K562 (cell line): ENCODE results near the gene ADAM10. TPM values are rescaled to one million over a fixed set of nuclear protein-coding genes. Genes with fewer than 3 reads are reported as not detected.

Experiments
- ATAC-seq: fragments of 200-7000 bp; cut with Tn5 transposase; 3 replicates; pipeline ENCODE4 v1.9.1; 2020; ENCODE audit warnings: moderate library complexity
- BruUV-seq: library from RNA; stranded (reverse); fragments of 400-500 nt; replicated peaks from 2 replicates; lab custom pipeline; 2021; lab: Mats Ljungman, UMichigan
- CTCF ChIA-PET: fragments of 300-600 bp; formaldehyde crosslinking; extraction: SDS; loops from one replicate; lab custom pipeline; 2021; ENCODE audit warnings: low intra/inter-chr PET ratio; lab: Yijun Ruan, JAX
- POLR2A ChIA-PET: fragments of 300-600, 350-650 bp; sonication (Branson Sonifier 250); formaldehyde crosslinking; extraction: SDS; loops from one replicate; lab custom pipeline; 2021; ENCODE audit warnings: antibody characterized with exemption, inconsistent platforms; lab: Yijun Ruan, JAX
- DNase-seq, 4 experiments: peaks; one replicate each; pipeline versions ENCODE4 v3.0.0 to v3.0.0-alpha.2; 2011 to 2018; ENCODE audit warnings: low spot score in 3 of 4, mixed read lengths in 3 of 4; ENCODE audit errors: extremely low read depth in 1 of 4
- FAIRE-seq: peaks from 2 replicates; lab custom pipeline; 2011; peaks lifted over from hg19 to GRCh38; lab: Jason Lieb, UNC
- H2AFZ ChIP-seq: 2 replicates; pipeline ENCODE4 v1.6.0; 2011; ENCODE audit warnings: low read depth, low read length, control low read depth, inconsistent platforms
- H3K27ac ChIP-seq: fragments of 200-600 bp; 3 replicates; pipeline ENCODE4 v1.8.0; 2011; ENCODE audit warnings: low read depth, mild to moderate bottlenecking, control low read depth, inconsistent platforms, low read length, moderate library complexity, mixed read lengths; ENCODE audit errors: extremely low read depth
- H3K27me3 ChIP-seq, 2 experiments: fragments of 300-600 bp in 1 of 2; 2 replicates in 1 of 2; 3 replicates in 1 of 2; pipeline versions ENCODE4 v1.6.0 to v1.8.0; 2011; ENCODE audit warnings: inconsistent platforms in 2 of 2, low read length in 2 of 2, mild to moderate bottlenecking in 1 of 2, mixed read lengths in 1 of 2, moderate library complexity in 1 of 2; ENCODE audit not compliant: control insufficient read depth in 2 of 2, insufficient read depth in 2 of 2
- H3K36me3 ChIP-seq: fragments of 300-600 bp; 3 replicates; pipeline ENCODE4 v1.8.0; 2011; ENCODE audit warnings: mild to moderate bottlenecking, low read length, inconsistent platforms; ENCODE audit not compliant: control insufficient read depth, insufficient read depth
- H3K4me1 ChIP-seq, 2 experiments: fragments of 200-600 bp in 1 of 2; replicated peaks in 1 of 2; 2 replicates in 1 of 2; 3 replicates in 1 of 2; pipeline versions ENCODE4 v1.5.1 to v1.8.0; 2011; ENCODE audit warnings: inconsistent platforms in 2 of 2, low read length in 2 of 2, mild to moderate bottlenecking in 1 of 2, mixed read lengths in 1 of 2, moderate library complexity in 1 of 2; ENCODE audit not compliant: control insufficient read depth in 2 of 2, insufficient read depth in 2 of 2
- H3K4me2 ChIP-seq: 2 replicates; pipeline ENCODE4 v1.6.1; 2011; ENCODE audit warnings: low read length, control low read depth, inconsistent platforms, mixed read lengths; ENCODE audit not compliant: insufficient read depth
- H3K4me3 ChIP-seq: fragments of 200-600 bp; sonication (generic), shearing (Covaris generic); 2 replicates; pipeline ENCODE4 v1.5.1; 2016; ENCODE audit warnings: control low read depth, inconsistent platforms
- H3K79me2 ChIP-seq: fragments of 200-600 bp; 3 replicates; pipeline ENCODE4 v1.8.0; 2011; ENCODE audit warnings: low read length, inconsistent platforms; ENCODE audit not compliant: control insufficient read depth, insufficient read depth
- H3K9ac ChIP-seq, 2 experiments: 2 replicates each; pipeline versions ENCODE4 v1.6.0 to v1.6.1; 2011; ENCODE audit warnings: low read depth in 2 of 2, low read length in 2 of 2, control low read depth in 1 of 2, inconsistent platforms in 1 of 2, mild to moderate bottlenecking in 1 of 2, mixed read lengths in 1 of 2; ENCODE audit not compliant: insufficient read depth in 1 of 2
- H3K9me1 ChIP-seq: one replicate; pipeline ENCODE4 v1.6.0; 2011; ENCODE audit warnings: inconsistent platforms, mild to moderate bottlenecking, low read length, moderate library complexity; ENCODE audit not compliant: control insufficient read depth, insufficient read depth
- H3K9me3 ChIP-seq: replicated peaks from 2 replicates; pipeline ENCODE4 v1.5.1; 2011; ENCODE audit warnings: low read depth, low read length, inconsistent platforms; ENCODE audit not compliant: control insufficient read depth, insufficient read depth
- H4K20me1 ChIP-seq: replicated peaks from 2 replicates; pipeline ENCODE4 v1.6.1; 2011; ENCODE audit warnings: low read length, inconsistent platforms, mixed read lengths; ENCODE audit not compliant: control insufficient read depth, insufficient read depth
- BCLAF1 ChIP-seq, 2 experiments: fragments of 450-650 bp in 1 of 2; IDR thresholded peaks; 2 replicates each; pipeline ENCODE4 v1.6.1; 2011 to 2017; ENCODE audit warnings: low read depth in 2 of 2, antibody characterized with exemption in 1 of 2, borderline replicate concordance in 1 of 2, low read length in 1 of 2, mild to moderate bottlenecking in 1 of 2, mixed read lengths in 1 of 2; ENCODE audit not compliant: control insufficient read depth in 1 of 2
- BHLHE40 ChIP-seq: IDR thresholded peaks from 2 replicates; pipeline ENCODE4 v1.6.1; 2011; ENCODE audit warnings: low read length, improper control_type of control experiment
- C11orf30 ChIP-seq: fragments of 450-650 bp; IDR thresholded peaks from 2 replicates; pipeline ENCODE4 v1.6.1; 2016; ENCODE audit warnings: low read depth, mild to moderate bottlenecking
- CBX1 ChIP-seq: sonication (generic); IDR thresholded peaks from 2 replicates; pipeline ENCODE4 v1.6.1; 2016; ENCODE audit warnings: antibody characterized with exemption, low read depth, mild to moderate bottlenecking
- CBX2 ChIP-seq: fragments of 200-600 bp; sonication (generic); IDR thresholded peaks from one replicate; pipeline ENCODE4 v1.6.1; 2012; ENCODE audit warnings: mild to moderate bottlenecking, low read length, inconsistent platforms; ENCODE audit not compliant: insufficient read depth, poor library complexity, severe bottlenecking
- ILF3 ChIP-seq: fragments of 450-650 bp; IDR thresholded peaks from 2 replicates; pipeline ENCODE4 v1.6.1; 2018; ENCODE audit warnings: antibody characterized with exemption, mild to moderate bottlenecking, moderate library complexity, borderline replicate concordance
- NEUROD1 ChIP-seq: fragments of 150-350 bp; IDR thresholded peaks from 2 replicates; pipeline ENCODE4 v1.6.1; 2014; ENCODE audit warnings: borderline replicate concordance, low read length, low read depth; ENCODE audit not compliant: partially characterized antibody
- PATZ1 ChIP-seq: fragments of 250-450 bp; sonication (Bioruptor Pico); IDR thresholded peaks from 2 replicates; pipeline ENCODE4 v1.5.0; 2020; ENCODE audit warnings: mild to moderate bottlenecking, borderline replicate concordance
- PTRF ChIP-seq: fragments of 450-650 bp; IDR thresholded peaks from 2 replicates; pipeline ENCODE4 v1.6.1; 2016; ENCODE audit warnings: mild to moderate bottlenecking, missing genetic modification characterization, missing compliant biosample characterization
- ZC3H11A ChIP-seq: IDR thresholded peaks from 2 replicates; pipeline ENCODE4 v1.6.1; 2012; ENCODE audit warnings: low read depth, low read length, improper control_type of control experiment
- ZNF232 ChIP-seq: sonication (generic); formaldehyde crosslinking; IDR thresholded peaks from 2 replicates; pipeline ENCODE4 v1.8.0; 2022; ENCODE audit warnings: mild to moderate bottlenecking, missing genetic modification reagents
- ZNF316 ChIP-seq: fragments of 450-650 bp; IDR thresholded peaks from 2 replicates; pipeline ENCODE4 v1.6.1; 2016
- ZNF780A ChIP-seq: fragments of 250-450 bp; sonication (Bioruptor Pico); IDR thresholded peaks from 2 replicates; pipeline ENCODE4 v1.5.0; 2021; ENCODE audit warnings: mild to moderate bottlenecking
- WGBS: fragments of 100-300 bp; shearing (Covaris generic); methylation state at CpG from one replicate; pipeline ENCODE4 v1.1.6; 2016; ENCODE audit warnings: low coverage, mixed read lengths; ENCODE audit not compliant: insufficient coverage; ENCODE audit errors: missing lambda C conversion rate; 5-methylcytosine and 5-hydroxymethylcytosine counted together
- in situ Hi-C: fragments of 300-500 bp; cut with MboI; formaldehyde crosslinking; loops from 4 replicates; pipeline ENCODE4 v1.15.0; 2018; ENCODE audit warnings: inconsistent platforms, mixed read lengths
- intact Hi-C: fragments of 100-400 bp; cut with micrococcal nuclease; formaldehyde crosslinking; loops from 2 replicates; pipeline ENCODE4 v1.14.2; 2022
- polyA plus RNA-seq, 8 experiments: library from polyadenylated mRNA; depleted of rRNA in 4 of 8; stranded (reverse) in 5 of 8; unstranded in 3 of 8; fragments of >200 nt; fragmentation: Nextera tagmentation in 2 of 8; fragmentation: Illumina TruSeq in 1 of 8; extraction: Ambion mirVana in 2 of 8; extraction: Trizol in 1 of 8; gene quantifications; 2 replicates each; pipeline versions ENCODE4 v1.2.1 to v1.2.3, GENCODE V29; 2011 to 2014; ENCODE audit warnings: inconsistent platforms in 1 of 8, missing spikeins in 1 of 8
- total RNA-seq, 7 experiments: library from RNA; depleted of rRNA in 6 of 7; stranded (reverse); fragments of >200 nt in 6 of 7; fragmentation: Illumina TruSeq in 2 of 7; extraction: Trizol in 2 of 7; gene quantifications; 2 replicates each; pipeline versions ENCODE4 v1.2.1 to v1.2.3, GENCODE V29; 2011 to 2021; ENCODE audit warnings: low replicate concordance in 1 of 7
- TF ChIP-seq, protein P1 (sequence below): fragments of 450-650 bp; IDR thresholded peaks from 2 replicates; pipeline ENCODE4 v1.6.1; 2016; ENCODE audit warnings: missing biosample characterization, missing genetic modification characterization
- TF ChIP-seq, protein P2 (sequence below): fragments of 250-450 bp; sonication (Bioruptor Pico); IDR thresholded peaks from 2 replicates; pipeline ENCODE4 v1.8.0; 2021; ENCODE audit warnings: moderate library complexity, mild to moderate bottlenecking, inconsistent platforms

The ADAM10 gene
- total and polyA plus RNA-seq, 9 of the 15 experiments (the other 6 are each of a cell fraction or from before 2014, with no cell fraction given), result 11.9 to 152 (median 57.3) TPM

GRCh38 chr15:58682234-58682633 lies 67.3 kb downstream of the ADAM10 start:
- Histone ChIP-seq H3K27me3 (no peaks in the 10 kb centered on the region), H3K79me2 (peaks cover 59% of the 10 kb centered on the region), H3K27ac (no peak overlapping the region), H2AFZ (no peak overlapping the region), H3K9me3 (no peaks in the 10 kb centered on the region), H3K9me1 (no peaks in the 10 kb centered on the region), H3K9ac (no peak overlapping the region), H4K20me1 (no peaks in the 10 kb centered on the region; the same call in 1 of the 2 replicates), H3K4me3 (no peak overlapping the region), H3K4me2 (no peak overlapping the region), H3K36me3 (peaks cover 15% of the 10 kb centered on the region; the same call in 2 of the 3 replicates), H3K4me1 (peaks cover 3 to 8% of the 10 kb centered on the region in 2 experiments; a peak in 3 of 5 replicates)
- ChIA-PET CTCF (no interaction called here), POLR2A (no interaction called here)
- ATAC-seq (no peak), DNase-seq (no peak), FAIRE-seq (no peak)
- TF ChIP-seq BCLAF1 (IDR thresholded peaks at IDR 0.05; ENCODE audit: borderline replicate concordance in 1 of 2, control insufficient read depth in 1 of 2, low read depth in 2 of 2, low read length in 1 of 2), result no peak
- no peak for TF ChIP-seq ZC3H11A
- TF ChIP-seq, protein P1, sequence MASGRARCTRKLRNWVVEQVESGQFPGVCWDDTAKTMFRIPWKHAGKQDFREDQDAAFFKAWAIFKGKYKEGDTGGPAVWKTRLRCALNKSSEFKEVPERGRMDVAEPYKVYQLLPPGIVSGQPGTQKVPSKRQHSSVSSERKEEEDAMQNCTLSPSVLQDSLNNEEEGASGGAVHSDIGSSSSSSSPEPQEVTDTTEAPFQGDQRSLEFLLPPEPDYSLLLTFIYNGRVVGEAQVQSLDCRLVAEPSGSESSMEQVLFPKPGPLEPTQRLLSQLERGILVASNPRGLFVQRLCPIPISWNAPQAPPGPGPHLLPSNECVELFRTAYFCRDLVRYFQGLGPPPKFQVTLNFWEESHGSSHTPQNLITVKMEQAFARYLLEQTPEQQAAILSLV, result no peak
- no peak for TF ChIP-seq PATZ1 (CRISPR knock-in tag)
- TF ChIP-seq ZNF316, result peak; percentile 58
- no peak for TF ChIP-seq ZNF780A
- TF ChIP-seq CBX1, result no peak
- TF ChIP-seq C11orf30, result peak; percentile 49; the same call in 1 of the 2 replicates
- TF ChIP-seq, protein P2, sequence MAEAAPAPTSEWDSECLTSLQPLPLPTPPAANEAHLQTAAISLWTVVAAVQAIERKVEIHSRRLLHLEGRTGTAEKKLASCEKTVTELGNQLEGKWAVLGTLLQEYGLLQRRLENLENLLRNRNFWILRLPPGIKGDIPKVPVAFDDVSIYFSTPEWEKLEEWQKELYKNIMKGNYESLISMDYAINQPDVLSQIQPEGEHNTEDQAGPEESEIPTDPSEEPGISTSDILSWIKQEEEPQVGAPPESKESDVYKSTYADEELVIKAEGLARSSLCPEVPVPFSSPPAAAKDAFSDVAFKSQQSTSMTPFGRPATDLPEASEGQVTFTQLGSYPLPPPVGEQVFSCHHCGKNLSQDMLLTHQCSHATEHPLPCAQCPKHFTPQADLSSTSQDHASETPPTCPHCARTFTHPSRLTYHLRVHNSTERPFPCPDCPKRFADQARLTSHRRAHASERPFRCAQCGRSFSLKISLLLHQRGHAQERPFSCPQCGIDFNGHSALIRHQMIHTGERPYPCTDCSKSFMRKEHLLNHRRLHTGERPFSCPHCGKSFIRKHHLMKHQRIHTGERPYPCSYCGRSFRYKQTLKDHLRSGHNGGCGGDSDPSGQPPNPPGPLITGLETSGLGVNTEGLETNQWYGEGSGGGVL (CRISPR knock-in tag), result no peak
- no peak for TF ChIP-seq ILF3
- no peak for TF ChIP-seq PTRF (tag)
- no peak for TF ChIP-seq CBX2
- no peak for TF ChIP-seq ZNF232 (CRISPR knock-in tag)
- no peak for TF ChIP-seq BHLHE40
- TF ChIP-seq NEUROD1, result no peak
- no TSS peak for BruUV-seq
- intact Hi-C loops, result no loop called here
- in situ Hi-C loops, result no loop called here
- 97% methylated on average over 2 of the region's 2 CpGs for WGBS
